ENCODE data around the gene HS3ST2. TPM values are rescaled to one million over a fixed set of nuclear protein-coding genes. Genes with fewer than 3 reads are reported as not detected.
A peak's percentile ranks its signal among the peaks of the same experiment; 100 is the strongest.
"Not testable (repeated sequence)": the region's sequence is repeated elsewhere in the genome, so short reads cannot be mapped to it uniquely, and the experiment has no call there.

Gene HS3ST2
- total and polyA plus RNA-seq, 5 donors from 2014 or later, result not detected

GRCh38 chr16:22898131-22898530 is 84.2 kb downstream of the HS3ST2 start:
- H3K4me3 Mint-ChIP-seq, result no peak overlapping the region

GRCh38 chr16:22898874-22899348 is 84.9 kb downstream of the HS3ST2 start:
- H3K27me3 ChIP-seq (ENCODE audit: control insufficient read depth, insufficient read depth, low read length), result peaks cover 15% of the 10 kb centered on the region
- Mint-ChIP-seq H3K27me3 (peaks cover 18% of the 10 kb centered on the region), H3K9me3 (peaks cover 0 to 3% (median 0%) of the 10 kb centered on the region in 7 donors), H3K27ac (no peak overlapping the region), H3K4me3 (no peak overlapping the region), H3K4me1 (no peaks in the 10 kb centered on the region), H3K36me3 (no peaks in the 10 kb centered on the region)
- H3K4me1 ChIP-seq (ENCODE audit: control insufficient read depth, insufficient read depth, low read length, poor library complexity, severe bottlenecking), result no peaks in the 10 kb centered on the region
- no peaks in the 10 kb centered on the region for H3K9me3 ChIP-seq (ENCODE audit: control insufficient read depth in 2 of 2, low read length in 2 of 2)
- peak in 2 of 3 donors; percentile 3 to 54 for DNase-seq
- ATAC-seq (ENCODE audit: low read depth in 2 of 2), result no peak
- no peaks in the 10 kb centered on the region for H3K36me3 ChIP-seq (ENCODE audit: control insufficient read depth, insufficient read depth, low read length)
- no peak overlapping the region for H3K4me3 ChIP-seq (ENCODE audit: low read depth, low read length)
- no peak overlapping the region for H3K27ac ChIP-seq (ENCODE audit: insufficient read depth, low read length, poor library complexity, severe bottlenecking)

More at GRCh38 chr16:22898131-22898530, 84.2 kb downstream of the HS3ST2 start:
- H3K4me1 Mint-ChIP-seq, result no peaks in the 10 kb centered on the region
- H3K27me3 Mint-ChIP-seq, result peaks cover 18% of the 10 kb centered on the region
- Histone ChIP-seq H3K27ac (ENCODE audit: insufficient read depth, low read length, poor library complexity, severe bottlenecking) (no peak overlapping the region), H3K4me3 (ENCODE audit: low read depth, low read length) (no peak overlapping the region), H3K27me3 (ENCODE audit: control insufficient read depth, insufficient read depth, low read length) (peaks cover 10% of the 10 kb centered on the region), H3K9me3 (ENCODE audit: control insufficient read depth in 2 of 2, low read length in 2 of 2) (no peaks in the 10 kb centered on the region), H3K4me1 (ENCODE audit: control insufficient read depth, insufficient read depth, low read length, poor library complexity, severe bottlenecking) (no peaks in the 10 kb centered on the region), H3K36me3 (ENCODE audit: control insufficient read depth, insufficient read depth, low read length) (no peaks in the 10 kb centered on the region)
- ATAC-seq (ENCODE audit: low read depth in 2 of 2), result no peak
- H3K27ac Mint-ChIP-seq, result no peak overlapping the region
- H3K9me3 Mint-ChIP-seq, result peaks cover 0 to 3% (median 0%) of the 10 kb centered on the region in 7 donors
- no peak for DNase-seq
- no peaks in the 10 kb centered on the region for H3K36me3 Mint-ChIP-seq

GRCh38 chr16:22899567-22899966 is 85.6 kb downstream of the HS3ST2 start:
- not testable (repeated sequence) for H3K36me3 ChIP-seq (ENCODE audit: control insufficient read depth, insufficient read depth, low read length); DNase-seq; H3K4me3 Mint-ChIP-seq; ATAC-seq (ENCODE audit: low read depth in 2 of 2); H3K4me3 ChIP-seq (ENCODE audit: low read depth, low read length); H3K9me3 Mint-ChIP-seq; H3K27ac ChIP-seq (ENCODE audit: insufficient read depth, low read length, poor library complexity, severe bottlenecking); H3K27ac Mint-ChIP-seq; H3K4me1 ChIP-seq (ENCODE audit: control insufficient read depth, insufficient read depth, low read length, poor library complexity, severe bottlenecking); H3K9me3 ChIP-seq (ENCODE audit: control insufficient read depth in 2 of 2, low read length in 2 of 2); H3K36me3 Mint-ChIP-seq; H3K4me1 Mint-ChIP-seq
- H3K27me3 Mint-ChIP-seq, result peaks cover 18% of the 10 kb centered on the region
- H3K27me3 ChIP-seq (ENCODE audit: control insufficient read depth, insufficient read depth, low read length), result peaks cover 17% of the 10 kb centered on the region

- Mint-ChIP-seq H3K36me3 (no peaks in the 10 kb centered on the region), H3K4me1 (no peaks in the 10 kb centered on the region), H3K9me3 (peaks cover 0 to 1% (median 0%) of the 10 kb centered on the region in 7 donors), H3K27me3 (peaks cover 22% of the 10 kb centered on the region), H3K4me3 (no peak overlapping the region), H3K27ac (no peak overlapping the region)
- DNase-seq, result no peak
- no peak for ATAC-seq (ENCODE audit: low read depth in 2 of 2)
- Histone ChIP-seq H3K27ac (ENCODE audit: insufficient read depth, low read length, poor library complexity, severe bottlenecking) (no peak overlapping the region), H3K4me1 (ENCODE audit: control insufficient read depth, insufficient read depth, low read length, poor library complexity, severe bottlenecking) (no peaks in the 10 kb centered on the region), H3K9me3 (ENCODE audit: control insufficient read depth in 2 of 2, low read length in 2 of 2) (no peaks in the 10 kb centered on the region), H3K4me3 (ENCODE audit: low read depth, low read length) (no peak overlapping the region), H3K36me3 (ENCODE audit: control insufficient read depth, insufficient read depth, low read length) (no peaks in the 10 kb centered on the region), H3K27me3 (ENCODE audit: control insufficient read depth, insufficient read depth, low read length) (peaks cover 17% of the 10 kb centered on the region)
Measured at GRCh38 chr16:22900863-22901262, 86.9 kb downstream of the HS3ST2 start.

- Mint-ChIP-seq H3K27ac (no peak overlapping the region), H3K27me3 (peaks cover 17% of the 10 kb centered on the region), H3K9me3 (peaks cover 0 to 1% (median 0%) of the 10 kb centered on the region in 7 donors), H3K4me1 (no peaks in the 10 kb centered on the region), H3K36me3 (no peaks in the 10 kb centered on the region), H3K4me3 (no peak overlapping the region)
- no peak for DNase-seq
- H3K36me3 ChIP-seq (ENCODE audit: control insufficient read depth, insufficient read depth, low read length), result no peaks in the 10 kb centered on the region
- H3K4me3 ChIP-seq (ENCODE audit: low read depth, low read length), result no peak overlapping the region
- H3K4me1 ChIP-seq (ENCODE audit: control insufficient read depth, insufficient read depth, low read length, poor library complexity, severe bottlenecking), result no peaks in the 10 kb centered on the region
- H3K27ac ChIP-seq (ENCODE audit: insufficient read depth, low read length, poor library complexity, severe bottlenecking), result no peak overlapping the region
- peaks cover 17% of the 10 kb centered on the region for H3K27me3 ChIP-seq (ENCODE audit: control insufficient read depth, insufficient read depth, low read length)
- H3K9me3 ChIP-seq (ENCODE audit: control insufficient read depth in 2 of 2, low read length in 2 of 2), result no peaks in the 10 kb centered on the region
- no peak for ATAC-seq (ENCODE audit: low read depth in 2 of 2)
Measured at GRCh38 chr16:22901563-22901962, 87.6 kb downstream of the HS3ST2 start.

- DNase-seq, result no peak
- ATAC-seq (ENCODE audit: low read depth in 2 of 2), result no peak
- Histone ChIP-seq H3K4me1 (ENCODE audit: control insufficient read depth, insufficient read depth, low read length, poor library complexity, severe bottlenecking) (no peaks in the 10 kb centered on the region), H3K27me3 (ENCODE audit: control insufficient read depth, insufficient read depth, low read length) (peaks cover 9% of the 10 kb centered on the region), H3K27ac (ENCODE audit: insufficient read depth, low read length, poor library complexity, severe bottlenecking) (no peak overlapping the region), H3K36me3 (ENCODE audit: control insufficient read depth, insufficient read depth, low read length) (no peaks in the 10 kb centered on the region), H3K4me3 (ENCODE audit: low read depth, low read length) (no peak overlapping the region), H3K9me3 (ENCODE audit: control insufficient read depth in 2 of 2, low read length in 2 of 2) (no peaks in the 10 kb centered on the region)
- Mint-ChIP-seq H3K4me3 (no peak overlapping the region), H3K4me1 (no peaks in the 10 kb centered on the region), H3K27ac (no peak overlapping the region), H3K36me3 (no peaks in the 10 kb centered on the region), H3K9me3 (peaks cover 0 to 2% (median 0%) of the 10 kb centered on the region in 7 donors), H3K27me3 (peaks cover 9% of the 10 kb centered on the region)
Measured at GRCh38 chr16:22903716-22904115, 89.8 kb downstream of the HS3ST2 start.

GRCh38 chr16:22912654-22913053 is 98.7 kb downstream of the HS3ST2 start:
- Histone ChIP-seq H3K4me3 (ENCODE audit: low read depth, low read length) (no peak overlapping the region), H3K27me3 (ENCODE audit: control insufficient read depth, insufficient read depth, low read length) (no peaks in the 10 kb centered on the region), H3K27ac (ENCODE audit: insufficient read depth, low read length, poor library complexity, severe bottlenecking) (no peak overlapping the region), H3K36me3 (ENCODE audit: control insufficient read depth, insufficient read depth, low read length) (no peaks in the 10 kb centered on the region), H3K4me1 (ENCODE audit: control insufficient read depth, insufficient read depth, low read length, poor library complexity, severe bottlenecking) (no peaks in the 10 kb centered on the region), H3K9me3 (ENCODE audit: control insufficient read depth in 2 of 2, low read length in 2 of 2) (no peaks in the 10 kb centered on the region)
- H3K27me3 Mint-ChIP-seq, result peaks cover 6% of the 10 kb centered on the region
- H3K36me3 Mint-ChIP-seq, result no peaks in the 10 kb centered on the region
- H3K4me1 Mint-ChIP-seq, result no peaks in the 10 kb centered on the region
- DNase-seq (no peak), ATAC-seq (ENCODE audit: low read depth in 2 of 2) (no peak)
- no peak overlapping the region for H3K27ac Mint-ChIP-seq
- no peak overlapping the region for H3K4me3 Mint-ChIP-seq
- H3K9me3 Mint-ChIP-seq, result no peaks in the 10 kb centered on the region

- H3K9me3 ChIP-seq (ENCODE audit: control insufficient read depth in 2 of 2, low read length in 2 of 2), result no peaks in the 10 kb centered on the region
- Mint-ChIP-seq H3K4me1 (no peaks in the 10 kb centered on the region), H3K36me3 (no peaks in the 10 kb centered on the region), H3K27me3 (peaks cover 15% of the 10 kb centered on the region), H3K9me3 (no peaks in the 10 kb centered on the region), H3K4me3 (no peak overlapping the region), H3K27ac (no peak overlapping the region)
- DNase-seq (no peak), ATAC-seq (ENCODE audit: low read depth in 2 of 2) (no peak)
- H3K27me3 ChIP-seq (ENCODE audit: control insufficient read depth, insufficient read depth, low read length), result no peaks in the 10 kb centered on the region
- no peaks in the 10 kb centered on the region for H3K4me1 ChIP-seq (ENCODE audit: control insufficient read depth, insufficient read depth, low read length, poor library complexity, severe bottlenecking)
- no peak overlapping the region for H3K27ac ChIP-seq (ENCODE audit: insufficient read depth, low read length, poor library complexity, severe bottlenecking)
- no peak overlapping the region for H3K4me3 ChIP-seq (ENCODE audit: low read depth, low read length)
- H3K36me3 ChIP-seq (ENCODE audit: control insufficient read depth, insufficient read depth, low read length), result no peaks in the 10 kb centered on the region
Measured at GRCh38 chr16:22915003-22915402, 101.0 kb downstream of the HS3ST2 start.
